HG03159 (cell line): ENCODE data around the gene PLXNA4.

Experiments used
- ATAC-seq: cut with Tn5 transposase; IDR thresholded peaks from one replicate; pipeline ENCODE4 v1.9.1; 2021; ENCODE audit warnings: mild to moderate bottlenecking, moderate library complexity; ENCODE audit not compliant: unreplicated experiment

PLXNA4 gene

GRCh38 chr7:132134814-132135445 is 441.3 kb downstream of the PLXNA4 start:
- ATAC-seq, result no peak

GRCh38 chr7:132133501-132133900 is 442.8 kb downstream of the PLXNA4 start:
- ATAC-seq, result no peak

- no peak for ATAC-seq
Observed at GRCh38 chr7:132131196-132131595, 445.1 kb downstream of the PLXNA4 start.

- no peak for ATAC-seq
Observed at GRCh38 chr7:132130497-132130896, 445.8 kb downstream of the PLXNA4 start.

GRCh38 chr7:132125872-132126595 is 450.2 kb downstream of the PLXNA4 start:
- no peak for ATAC-seq

- ATAC-seq, result no peak
Observed at GRCh38 chr7:132125096-132125495, 451.2 kb downstream of the PLXNA4 start.

- ATAC-seq, result no peak
Observed at GRCh38 chr7:132124575-132124974, 451.7 kb downstream of the PLXNA4 start.

- no peak for ATAC-seq
Observed at GRCh38 chr7:132123773-132124172, 452.5 kb downstream of the PLXNA4 start.

- no peak for ATAC-seq
Observed at GRCh38 chr7:132122901-132123300, 453.4 kb downstream of the PLXNA4 start.

- no peak for ATAC-seq
Observed at GRCh38 chr7:132121987-132122386, 454.3 kb downstream of the PLXNA4 start.

GRCh38 chr7:132118641-132119040 is 457.6 kb downstream of the PLXNA4 start:
- no peak for ATAC-seq

- ATAC-seq, result no peak
Observed at GRCh38 chr7:132117636-132118035, 458.6 kb downstream of the PLXNA4 start.

- ATAC-seq, result no peak
Observed at GRCh38 chr7:132117181-132117580, 459.1 kb downstream of the PLXNA4 start.

GRCh38 chr7:132116369-132116768 is 459.9 kb downstream of the PLXNA4 start:
- no peak for ATAC-seq

GRCh38 chr7:132115758-132116157 is 460.5 kb downstream of the PLXNA4 start:
- no peak for ATAC-seq

- no peak for ATAC-seq
Observed at GRCh38 chr7:132115028-132115427, 461.2 kb downstream of the PLXNA4 start.

- ATAC-seq, result no peak
Observed at GRCh38 chr7:132114411-132114810, 461.9 kb downstream of the PLXNA4 start.

- no peak for ATAC-seq
Observed at GRCh38 chr7:132113536-132114371, 462.5 kb downstream of the PLXNA4 start.

- no peak for ATAC-seq
Observed at GRCh38 chr7:132112657-132113056, 463.6 kb downstream of the PLXNA4 start.

- no peak for ATAC-seq
Observed at GRCh38 chr7:132112106-132112505, 464.2 kb downstream of the PLXNA4 start.

- no peak for ATAC-seq
Observed at GRCh38 chr7:132110692-132111091, 465.6 kb downstream of the PLXNA4 start.

GRCh38 chr7:132109769-132110168 is 466.5 kb downstream of the PLXNA4 start:
- no peak for ATAC-seq
